Omental fat pad (tissue), 4 donors: Measurements from ENCODE around the gene ADAMTS6. TPM values are rescaled to one million over a fixed set of nuclear protein-coding genes. Genes with fewer than 3 reads are reported as not detected.

Source experiments
- ATAC-seq: fragments of 150-250 bp; one replicate; pipeline ENCODE4 v1.9.1; 2016; ENCODE audit warnings: mild to moderate bottlenecking, moderate library complexity; ENCODE audit not compliant: low FRiP score
- DNase-seq: peaks from one replicate; pipeline ENCODE4 v3.0.0-alpha.2; 2019; ENCODE audit warnings: low spot score
- CTCF ChIP-seq, 3 donors: fragments of 450-650 bp; IDR thresholded peaks; one replicate each; pipeline ENCODE4 v1.5.1; 2016 to 2017; ENCODE audit warnings: antibody characterized with exemption in 3 of 3, mild to moderate bottlenecking in 3 of 3, moderate library complexity in 2 of 3
- total RNA-seq, 4 donors: library from RNA; depleted of rRNA; stranded (reverse); fragments of >200 nt; gene quantifications; one replicate each; pipeline ENCODE4 v1.1.0, GENCODE V29; 2016

Gene ADAMTS6
- total RNA-seq, 4 donors from 2014 or later, result 1.8 to 8.0 (median 3.0) TPM

- no peak for TF ChIP-seq CTCF (IDR thresholded peaks at IDR 0.05)
- ATAC-seq, result no peak
- no peak for DNase-seq
Observed at GRCh38 chr5:65248896-65249295, 232.8 kb downstream of the ADAMTS6 start.

DNA sequence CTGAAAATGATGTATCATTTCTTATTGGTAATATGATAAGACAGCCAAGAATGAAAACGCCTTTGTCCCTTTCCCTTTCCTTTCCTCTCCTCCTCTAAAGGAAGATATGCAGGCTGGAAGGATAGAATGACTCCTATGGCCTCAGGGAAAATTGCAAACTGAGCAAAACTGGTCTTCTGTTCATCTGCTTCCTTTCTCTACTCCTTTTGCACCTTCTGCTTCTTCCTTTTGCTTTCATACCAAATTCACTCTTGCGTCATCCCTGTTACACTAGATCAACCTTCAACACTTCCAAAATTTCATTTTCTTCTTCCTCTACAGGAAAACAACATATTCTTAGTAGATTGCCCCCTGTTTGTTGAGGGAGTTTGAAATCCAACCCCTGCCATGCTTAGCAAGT lies 234.1 kb downstream of the ADAMTS6 start:
- TF ChIP-seq CTCF (IDR thresholded peaks at IDR 0.05), result no peak
- DNase-seq (no peak), ATAC-seq (no peak)

- DNase-seq (no peak), ATAC-seq (no peak)
- TF ChIP-seq CTCF (IDR thresholded peaks at IDR 0.05), result no peak
Observed at GRCh38 chr5:65246741-65247140, 235.0 kb downstream of the ADAMTS6 start.

DNA sequence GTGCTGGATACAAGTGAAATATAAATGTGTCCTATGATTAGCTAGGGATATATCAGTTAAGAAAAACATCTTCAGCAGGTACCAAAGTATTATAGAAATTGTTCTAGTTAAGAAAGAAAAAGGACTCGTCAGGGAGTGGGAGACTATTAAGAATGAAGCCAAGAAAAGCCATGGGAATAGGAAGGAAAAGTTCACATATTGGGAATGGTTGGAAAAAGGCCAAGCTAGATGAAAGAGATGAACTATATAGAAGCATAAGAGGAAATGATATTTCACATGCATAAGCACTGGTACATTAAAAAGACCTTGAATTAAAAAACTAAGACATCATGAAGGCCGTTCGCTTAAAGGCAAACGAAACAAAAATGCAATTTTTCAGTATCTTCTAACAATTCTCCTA lies 237.7 kb downstream of the ADAMTS6 start:
- DNase-seq (no peak), ATAC-seq (no peak)
- no peak for TF ChIP-seq CTCF (IDR thresholded peaks at IDR 0.05)

DNA sequence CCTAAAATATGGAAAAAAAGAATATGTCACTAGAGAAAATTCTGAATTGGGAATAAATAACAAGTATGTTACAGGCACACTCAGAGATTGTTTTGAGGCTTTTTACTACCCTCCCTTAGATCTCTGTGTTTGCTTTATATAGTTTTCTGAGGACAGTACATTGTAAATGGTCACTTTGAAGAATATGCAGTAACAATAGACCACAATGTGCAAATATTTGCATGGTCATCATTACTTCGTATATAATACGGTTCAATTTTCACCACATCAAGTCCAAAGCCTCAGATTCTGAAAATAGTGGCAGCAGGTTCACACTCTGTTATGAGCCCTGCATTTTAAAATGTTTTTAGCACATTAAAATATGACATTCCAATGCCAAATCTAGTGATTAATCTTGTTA lies 238.6 kb downstream of the ADAMTS6 start:
- TF ChIP-seq CTCF (IDR thresholded peaks at IDR 0.05), result no peak
- DNase-seq (no peak), ATAC-seq (no peak)

- DNase-seq (no peak), ATAC-seq (no peak)
- no peak for TF ChIP-seq CTCF (IDR thresholded peaks at IDR 0.05)
Observed at GRCh38 chr5:65229841-65230240, 251.9 kb downstream of the ADAMTS6 start.

- TF ChIP-seq CTCF (IDR thresholded peaks at IDR 0.05), result no peak
- ATAC-seq (no peak), DNase-seq (no peak)
Observed at GRCh38 chr5:65213921-65214525, 267.7 kb downstream of the ADAMTS6 start.
